ENCODE results near the gene THBS2.

GRCh38 chr6:169286961-169287360 lies 33.3 kb upstream of the THBS2 start:
- TF ChIP-seq CTCF (conservative IDR thresholded peaks at IDR 0.05) (no peak), EZH2 (IDR thresholded peaks at IDR 0.05; ENCODE audit: low read depth) (no peak)
